Glomerular endothelial cell (primary cell): Measurements from ENCODE around the gene STEAP1. TPM values are rescaled to one million over a fixed set of nuclear protein-coding genes. Genes with fewer than 3 reads are reported as not detected.
"Not testable (repeated sequence)": the region's sequence is repeated elsewhere in the genome, so short reads cannot be mapped to it uniquely, and the experiment has no call there.

Experiments
- DNase-seq: peaks from one replicate; pipeline ENCODE4 v3.0.0-alpha.2; 2011; ENCODE audit warnings: low read depth, low spot score; ENCODE audit errors: extremely low read depth
- total RNA-seq: library from RNA; depleted of rRNA; stranded (reverse); fragments of >200 nt; gene quantifications from 2 replicates; pipeline ENCODE4 v1.2.3, GENCODE V29; 2015

Gene STEAP1
- total RNA-seq, 1 donor from 2014 or later, result 5.5 TPM

DNA sequence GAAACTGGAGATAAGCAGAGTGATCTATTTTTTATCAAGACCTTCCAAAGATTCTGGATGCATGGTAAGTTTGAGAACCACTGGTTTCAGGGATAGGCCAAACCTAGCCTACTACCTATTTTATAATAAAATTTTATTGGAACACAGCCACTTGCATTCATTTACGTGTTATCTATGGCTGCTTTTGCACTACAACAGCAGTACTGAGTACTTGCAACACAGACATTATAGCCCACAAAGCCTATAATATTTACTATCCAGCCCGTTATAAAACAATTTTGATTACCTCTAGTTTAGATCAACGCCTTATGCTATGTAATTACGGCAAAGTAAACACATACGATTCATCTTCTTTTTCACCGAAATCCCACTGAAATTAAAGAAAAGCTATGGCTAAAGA, 18.4 kb downstream of the STEAP1 start:
- no peak for DNase-seq

DNA sequence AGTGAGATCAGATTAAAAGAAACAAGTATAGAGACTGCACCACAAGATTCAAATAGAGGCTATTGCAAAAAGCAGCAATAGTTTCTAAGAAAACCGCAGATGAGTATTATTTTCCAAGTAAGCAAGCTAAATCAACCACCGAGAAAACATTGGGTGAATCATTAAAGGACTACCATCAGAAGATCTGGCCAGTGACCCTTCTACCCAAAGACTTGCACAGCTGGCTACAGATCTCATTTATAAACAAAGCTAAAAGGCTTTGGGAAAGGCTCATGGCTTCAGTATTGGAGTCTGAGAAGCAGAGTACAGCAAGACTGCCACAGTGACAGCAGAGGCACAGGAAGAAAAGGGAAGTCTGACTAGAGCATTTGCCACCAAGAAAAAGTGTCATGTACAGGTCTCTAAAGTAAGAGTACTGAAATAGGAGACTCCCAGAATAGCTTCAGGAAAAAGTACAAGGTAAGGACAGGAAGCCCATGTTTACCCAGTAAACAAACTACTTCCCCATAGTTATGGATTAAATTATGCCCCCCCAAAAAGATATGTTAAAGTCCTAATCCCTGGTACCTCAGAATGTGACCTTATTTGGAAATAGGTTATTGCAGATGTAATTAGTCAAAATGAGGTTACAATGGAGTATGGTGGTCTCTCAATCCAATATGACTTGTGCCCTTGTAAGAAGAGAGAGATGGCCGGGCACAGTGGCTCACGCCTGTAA, 19.0 kb downstream of the STEAP1 start:
- DNase-seq, result no peak

DNA sequence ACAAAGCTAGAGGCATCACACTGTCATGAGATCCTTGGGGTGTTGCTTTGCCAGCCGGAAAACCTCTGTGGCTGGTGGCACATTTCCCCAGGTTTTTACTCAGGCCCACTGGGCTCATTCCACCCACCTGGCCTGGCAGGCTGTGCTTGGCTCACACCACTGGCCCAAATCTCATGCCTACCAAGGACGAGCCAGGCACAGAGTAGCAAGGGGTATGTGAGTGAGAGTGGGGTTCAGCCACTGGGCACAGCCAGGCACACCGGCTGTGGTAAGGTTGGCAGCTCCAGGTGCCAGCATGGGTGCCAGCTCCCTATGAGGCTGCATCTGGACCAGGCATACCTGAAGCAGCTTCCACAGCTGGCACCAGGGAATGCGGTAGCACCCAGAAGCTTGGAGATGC, 21.4 kb downstream of the STEAP1 start:
- no peak for DNase-seq

DNA sequence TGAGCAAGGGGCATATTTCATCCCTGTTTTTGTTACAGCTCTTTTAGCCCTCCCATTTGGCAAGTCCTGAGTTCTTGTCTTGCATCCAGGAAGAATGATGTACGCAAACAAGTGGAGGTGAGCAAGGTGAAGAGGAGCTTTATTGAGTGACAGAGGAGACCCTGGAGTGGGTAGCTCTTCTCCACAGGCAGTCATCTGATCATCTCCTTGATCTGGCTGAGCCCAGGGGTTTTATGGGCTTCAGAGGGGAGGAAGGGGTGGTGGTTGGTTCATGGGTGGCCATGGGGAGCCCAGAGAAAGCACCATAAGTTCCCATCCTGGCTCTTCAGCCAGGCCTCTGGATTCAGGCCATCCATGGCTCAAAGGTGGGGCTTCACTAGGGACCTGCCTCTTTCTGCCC, 21.9 kb downstream of the STEAP1 start:
- DNase-seq, result no peak

DNA sequence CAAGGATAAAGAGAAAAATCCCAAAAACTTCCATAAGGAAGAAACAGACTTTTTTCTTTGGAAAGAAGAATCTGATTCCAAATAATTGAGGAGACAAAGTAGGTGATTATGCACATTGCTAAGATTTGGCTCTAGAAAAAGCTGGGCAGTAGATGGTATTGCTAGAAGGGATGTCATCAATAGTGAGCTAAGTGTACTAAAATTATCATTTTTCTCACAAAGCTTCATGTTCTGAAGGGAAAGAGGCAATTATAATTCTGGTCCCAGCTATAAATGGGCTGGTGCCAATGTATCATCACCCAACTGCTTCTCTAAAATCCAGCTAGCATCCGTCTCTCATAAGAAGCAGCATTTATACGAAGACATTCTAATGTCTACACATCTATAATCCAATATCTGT, 23.9 kb downstream of the STEAP1 start:
- no peak for DNase-seq

DNA sequence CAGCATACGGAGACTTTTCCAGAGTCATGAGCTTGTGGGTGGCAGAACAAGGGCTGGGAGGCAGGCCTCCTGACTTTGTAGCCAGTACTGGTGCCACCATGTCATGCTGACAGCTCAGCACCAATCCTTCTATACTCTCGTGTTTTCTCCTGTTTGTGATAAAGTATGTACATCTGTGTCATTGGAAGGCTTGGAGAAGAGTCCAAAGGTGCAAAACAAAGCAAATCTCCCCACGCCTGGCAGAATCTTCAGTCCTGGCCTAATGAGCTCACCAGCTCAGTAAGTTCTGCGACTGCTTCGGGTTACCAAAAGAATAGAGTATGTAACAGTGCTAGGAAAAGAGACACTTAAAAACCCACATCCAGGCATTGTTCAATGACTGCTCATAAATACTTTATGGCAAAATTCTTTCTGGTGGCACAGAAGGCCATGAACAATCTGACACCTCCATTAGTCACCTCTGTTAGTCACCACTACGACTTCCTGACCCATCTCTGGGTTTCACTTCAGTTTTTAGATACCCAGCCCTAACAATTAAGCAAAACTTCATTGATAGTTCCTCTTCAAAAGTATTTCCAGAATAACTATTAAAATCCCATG, 24.5 kb downstream of the STEAP1 start:
- no peak for DNase-seq

DNA sequence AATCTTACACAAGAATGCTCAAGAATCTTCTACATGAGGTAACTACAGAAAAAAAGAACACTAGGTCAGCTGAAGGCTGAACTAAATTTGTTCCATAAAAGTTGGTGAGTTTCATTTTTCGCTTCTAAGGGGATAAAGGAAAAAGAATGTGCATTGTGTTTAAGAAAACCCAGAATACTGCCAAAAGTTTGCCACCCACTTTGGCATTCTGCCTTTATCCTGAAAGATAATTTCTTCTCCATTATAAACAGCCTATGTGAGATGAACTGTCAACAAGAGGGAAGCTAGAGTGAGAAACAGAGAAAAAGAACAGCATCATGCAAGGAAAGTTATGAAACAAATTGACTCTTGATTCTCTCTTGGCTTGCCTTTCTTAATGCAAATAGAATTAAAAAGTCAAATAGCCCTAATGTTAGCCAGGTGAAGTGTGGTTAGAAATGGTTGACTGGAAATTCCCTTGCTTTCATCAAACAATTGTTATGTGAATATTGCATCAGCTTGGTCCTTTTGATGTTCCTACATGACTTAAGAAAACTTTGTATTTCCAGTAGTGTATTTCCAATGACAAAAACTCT, 25.8 kb downstream of the STEAP1 start:
- no peak for DNase-seq

DNA sequence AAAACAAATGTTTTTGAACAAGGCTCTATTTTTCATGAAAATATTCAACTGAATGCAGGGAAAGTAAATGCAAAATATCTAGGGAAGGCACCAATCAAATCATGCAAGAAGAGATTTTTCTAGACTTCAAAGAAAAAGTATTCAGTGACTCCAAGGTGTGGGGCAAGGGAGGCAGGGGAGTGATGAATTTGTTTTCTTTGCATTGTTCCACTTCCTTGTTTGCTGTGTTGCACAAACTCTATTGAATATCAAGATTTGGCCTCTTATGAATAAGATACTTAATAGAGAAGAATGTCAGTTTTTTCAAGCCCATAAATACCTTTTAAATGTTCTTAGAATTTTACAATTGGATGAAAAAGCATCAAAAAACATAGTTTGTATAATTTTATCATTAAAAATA, 26.4 kb downstream of the STEAP1 start:
- DNase-seq, result no peak

DNA sequence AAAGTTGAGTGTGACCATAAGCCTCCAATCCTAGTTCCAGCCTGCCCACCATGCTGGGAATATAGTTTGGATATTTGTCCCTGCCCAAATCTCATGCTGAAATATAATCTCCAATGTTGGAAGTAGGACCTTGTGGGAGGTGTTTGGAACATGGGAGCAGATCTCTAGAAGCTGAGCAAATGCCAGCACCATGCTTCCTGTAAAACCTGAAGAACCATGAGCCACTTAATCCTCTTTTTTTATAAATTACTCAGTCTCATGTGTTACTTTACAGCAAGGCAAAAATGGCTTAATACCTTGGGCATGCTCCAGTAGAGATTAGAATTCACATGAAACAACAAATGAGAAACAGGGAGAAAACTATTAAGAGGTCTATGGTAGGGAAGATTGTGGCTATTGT, 27.2 kb downstream of the STEAP1 start:
- no peak for DNase-seq

DNA sequence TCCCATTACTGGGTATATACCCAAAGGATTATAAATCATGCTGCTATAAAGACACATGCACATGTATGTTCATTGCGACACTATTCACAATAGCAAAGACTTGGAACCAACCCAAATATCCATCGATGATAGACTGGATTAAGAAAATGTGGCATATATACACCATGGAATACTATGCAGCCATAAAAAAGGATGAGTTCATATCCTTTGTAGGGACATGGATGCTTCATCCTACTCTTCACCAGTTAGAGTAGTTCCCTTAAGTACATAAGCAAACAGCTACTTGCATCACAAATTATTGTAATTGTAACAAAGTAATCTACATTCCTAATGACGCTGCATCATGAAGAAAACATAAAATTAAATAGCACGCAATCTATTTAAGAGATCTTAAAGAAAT, 32.0 kb downstream of the STEAP1 start:
- DNase-seq, result not testable (repeated sequence)

DNA sequence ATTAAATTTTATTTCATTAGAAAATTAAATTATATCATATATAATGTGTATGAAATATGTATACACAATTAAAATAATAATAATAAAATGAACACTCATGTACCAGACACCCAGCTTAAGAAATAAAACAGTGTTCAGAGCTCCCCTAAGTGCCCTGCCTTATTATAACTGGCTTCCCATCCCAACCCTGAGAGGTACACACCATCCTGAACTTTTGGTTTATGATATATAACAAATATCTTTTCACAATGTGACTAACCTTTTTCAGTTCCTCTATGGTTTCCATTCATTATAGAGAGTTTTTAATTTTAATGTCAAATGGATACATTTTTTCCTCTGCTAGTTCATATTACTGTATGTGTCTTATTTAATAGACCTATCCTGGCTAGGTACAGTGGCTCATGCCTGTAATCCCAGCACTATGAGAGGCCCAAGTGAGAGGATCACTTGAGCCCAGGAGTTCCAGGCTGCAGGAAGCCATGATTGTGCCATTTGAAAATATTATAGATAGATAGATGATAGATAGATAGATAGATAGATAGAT, 33.3 kb downstream of the STEAP1 start:
- no peak for DNase-seq

DNA sequence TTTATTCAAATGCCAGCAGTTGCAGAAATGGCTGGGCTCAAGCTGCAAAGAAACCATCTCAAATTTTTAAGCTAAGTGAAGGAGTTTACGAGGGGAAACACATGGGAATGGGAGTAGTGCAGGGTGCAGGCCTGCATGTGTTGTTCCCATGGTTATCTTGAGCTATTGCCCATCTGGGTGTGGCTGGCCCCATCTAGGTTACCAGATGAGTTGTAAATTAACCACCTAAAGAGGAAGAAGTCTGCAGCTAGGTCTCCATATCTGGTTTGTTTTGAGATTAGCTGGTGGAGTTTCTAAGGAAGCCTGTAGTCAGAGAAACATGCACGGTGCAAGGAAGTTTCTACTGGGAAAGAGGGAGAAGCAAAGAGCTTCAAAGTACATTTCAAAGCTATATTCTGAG, 34.0 kb downstream of the STEAP1 start:
- DNase-seq, result no peak

DNA sequence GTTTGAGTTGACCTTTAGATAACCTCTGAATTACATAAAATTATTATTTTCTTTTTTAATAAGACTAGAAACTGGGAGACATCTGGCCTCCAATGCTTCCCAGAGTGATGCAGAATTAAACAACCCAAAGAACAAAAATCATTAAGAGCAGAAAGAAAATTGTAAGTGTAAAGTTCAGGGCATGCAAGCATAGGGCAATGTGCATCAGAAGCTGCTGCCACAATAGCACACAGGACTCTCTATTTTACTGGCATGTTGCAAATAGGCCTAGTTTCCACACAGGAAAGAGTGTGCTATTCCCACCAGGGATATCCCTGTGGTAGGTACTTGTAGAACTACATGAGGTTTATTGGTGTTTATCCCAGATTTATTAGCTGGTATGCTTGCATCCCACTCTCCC, 36.7 kb downstream of the STEAP1 start:
- DNase-seq, result no peak

DNA sequence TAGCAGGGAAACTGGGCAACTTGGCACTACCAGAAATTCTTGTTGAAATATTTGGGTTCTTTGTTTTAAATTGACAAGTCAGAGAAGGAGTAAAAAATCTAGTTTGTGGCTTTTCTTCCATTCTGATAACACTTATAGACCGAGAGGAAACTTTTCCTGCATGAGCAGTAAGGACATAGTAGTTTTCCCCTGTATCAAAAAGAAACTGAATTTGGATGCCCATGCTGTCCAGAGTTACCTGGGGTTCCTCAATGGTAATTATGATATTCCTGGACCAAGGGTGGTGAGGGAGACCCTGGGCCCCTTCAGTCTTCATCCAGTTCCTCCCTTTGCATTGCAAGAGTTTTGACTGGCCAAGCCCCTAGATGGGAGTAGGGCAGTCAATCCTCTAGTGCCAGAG, 37.4 kb downstream of the STEAP1 start:
- DNase-seq, result no peak

DNA sequence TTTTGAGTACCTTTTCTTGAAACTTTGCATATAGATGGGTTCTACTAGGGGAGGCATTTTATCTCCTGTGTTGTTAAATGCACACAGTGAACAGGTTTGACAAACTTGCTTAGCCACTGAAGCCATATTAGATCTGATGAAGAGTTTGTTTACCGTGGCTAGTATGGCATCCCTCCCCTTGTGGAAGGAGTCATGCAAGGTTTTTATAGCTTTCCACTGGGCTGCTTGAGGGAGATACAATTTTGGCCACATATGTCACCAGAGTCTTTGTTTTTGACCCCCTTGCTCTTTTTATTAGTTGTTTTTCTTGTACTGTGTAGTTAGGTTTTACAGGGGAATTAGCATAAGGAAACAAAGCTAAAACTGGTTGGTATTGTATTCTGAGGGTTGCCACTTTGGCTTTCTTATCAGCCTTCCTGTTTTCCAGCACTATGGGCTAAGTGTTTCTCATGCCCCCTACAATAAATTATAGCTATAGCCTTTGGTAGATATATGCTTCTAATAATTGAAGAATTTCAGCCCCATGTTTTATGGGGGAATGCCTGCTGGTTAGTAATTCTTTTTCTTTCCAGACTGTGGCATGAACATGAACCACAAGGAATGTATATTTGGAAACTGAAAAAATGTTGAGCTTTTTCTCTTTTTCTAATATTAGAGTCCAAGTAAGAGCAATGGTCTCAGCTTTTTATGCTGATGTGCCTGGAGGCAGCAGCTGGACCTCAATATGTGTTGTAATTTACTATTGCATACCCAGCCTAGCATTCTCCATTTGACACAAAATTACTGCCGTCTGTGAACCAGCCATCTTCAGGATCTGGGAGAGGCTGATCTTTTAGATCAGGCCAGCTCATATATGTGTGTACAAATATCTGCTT, 38.8 kb downstream of the STEAP1 start:
- no peak for DNase-seq

DNA sequence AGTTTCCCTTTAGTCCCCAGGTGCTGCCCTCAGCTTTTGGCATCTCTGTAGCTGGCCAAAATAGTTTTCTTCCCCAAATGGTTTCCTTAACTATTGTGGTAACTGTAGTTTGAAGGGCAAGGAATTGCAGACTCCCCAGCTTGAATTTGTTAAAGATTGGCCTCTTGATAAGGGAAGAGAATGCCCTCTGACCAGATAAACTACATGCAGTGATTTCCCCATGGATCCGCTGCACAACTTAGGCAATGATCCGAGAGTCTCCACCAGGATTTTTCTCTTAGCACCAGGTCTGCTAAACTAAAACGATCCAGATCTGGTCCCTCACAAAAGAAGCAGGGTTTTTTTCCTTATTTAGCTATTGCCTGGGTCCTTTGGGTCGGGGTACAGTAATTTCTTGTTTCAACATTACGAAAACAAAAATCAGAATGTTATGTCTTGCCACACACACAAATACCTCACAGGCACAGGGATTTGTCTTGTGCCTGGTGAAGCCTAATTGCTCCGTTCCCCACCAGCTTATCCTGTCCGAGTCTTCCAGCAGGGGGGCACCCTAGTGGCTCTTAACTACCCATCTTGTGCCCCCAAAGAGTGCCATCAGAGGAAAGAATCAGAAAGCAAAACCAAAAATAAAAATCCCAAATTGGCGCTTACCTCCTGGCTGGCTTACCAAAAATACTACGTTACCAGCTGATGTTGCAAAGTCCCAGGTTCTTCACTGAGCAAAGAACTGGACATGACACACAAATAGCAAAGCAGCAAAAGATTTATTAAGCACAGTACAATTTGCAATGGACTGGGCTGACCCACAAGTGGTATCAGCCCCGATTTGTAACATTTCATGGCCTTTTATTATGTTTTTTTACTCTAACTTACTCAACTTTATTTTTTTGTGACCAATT, 40.9 kb downstream of the STEAP1 start:
- DNase-seq, result no peak

DNA sequence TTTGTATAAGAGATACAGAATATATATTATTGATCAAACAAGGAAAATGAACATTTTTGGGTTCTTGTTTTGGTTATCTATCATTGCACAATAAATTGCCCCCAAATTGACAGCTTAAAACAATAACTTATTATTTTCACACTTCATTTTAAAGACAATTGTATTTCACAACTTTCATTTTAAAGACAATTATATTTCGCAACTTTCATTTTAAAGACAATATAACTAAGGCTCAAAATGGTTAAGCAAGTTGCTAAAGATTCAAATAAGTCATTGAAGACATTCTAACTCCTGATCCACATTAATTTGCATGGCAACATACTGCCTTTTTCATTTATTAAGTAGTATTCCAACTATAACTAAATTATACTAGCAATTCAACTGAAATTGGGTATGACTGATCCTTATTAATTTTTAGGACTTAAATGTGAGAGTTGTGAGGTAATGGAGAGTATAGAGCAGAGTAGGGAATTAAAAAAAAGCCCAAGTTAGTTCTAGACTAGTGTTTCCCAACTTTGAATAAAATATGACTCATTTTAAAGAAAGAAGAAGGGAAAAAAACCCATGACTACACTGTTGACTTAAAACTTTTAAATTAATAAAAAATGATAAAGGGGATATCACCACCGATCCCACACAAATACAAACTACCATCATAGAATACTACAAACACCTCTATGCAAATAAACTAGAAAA, 47.4 kb downstream of the STEAP1 start:
- no peak for DNase-seq

DNA sequence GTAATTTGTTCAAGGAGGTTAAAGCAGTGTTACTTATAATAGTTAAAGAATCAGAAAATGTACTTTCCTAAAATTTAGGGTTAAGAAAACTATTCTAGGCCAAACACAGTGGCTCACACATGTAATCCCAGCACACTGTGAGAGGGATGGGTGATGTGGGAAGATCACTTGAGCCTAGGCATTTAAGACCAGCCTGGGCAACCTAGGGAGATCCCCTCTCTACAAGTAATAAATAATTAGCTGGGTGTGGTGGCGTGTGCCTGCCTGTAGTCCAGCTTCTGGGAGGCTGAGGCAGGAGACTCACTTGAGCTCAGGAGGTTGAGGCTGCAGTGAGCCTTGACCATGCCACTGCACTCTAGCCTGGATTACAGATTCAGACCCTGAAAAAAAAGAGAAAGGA, 53.7 kb downstream of the STEAP1 start:
- DNase-seq, result no peak

DNA sequence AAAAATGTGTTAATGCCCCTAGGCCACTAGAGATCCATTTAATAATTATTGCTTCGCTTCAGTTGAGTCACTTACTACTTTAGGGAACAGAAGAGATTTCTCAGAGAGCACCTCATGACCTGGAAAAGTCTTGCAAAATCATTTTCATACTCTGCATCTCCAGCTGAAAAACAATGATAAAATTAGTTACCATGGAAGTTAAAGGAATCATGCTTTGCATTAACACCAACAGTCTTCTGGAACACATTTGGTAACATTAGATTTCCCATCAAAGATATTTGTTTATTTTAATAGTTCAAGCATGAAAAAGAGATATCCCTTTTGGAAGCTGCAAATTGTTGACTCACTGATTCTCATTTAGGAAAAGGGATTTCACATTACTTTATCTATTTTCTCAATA, 55.5 kb downstream of the STEAP1 start:
- no peak for DNase-seq

DNA sequence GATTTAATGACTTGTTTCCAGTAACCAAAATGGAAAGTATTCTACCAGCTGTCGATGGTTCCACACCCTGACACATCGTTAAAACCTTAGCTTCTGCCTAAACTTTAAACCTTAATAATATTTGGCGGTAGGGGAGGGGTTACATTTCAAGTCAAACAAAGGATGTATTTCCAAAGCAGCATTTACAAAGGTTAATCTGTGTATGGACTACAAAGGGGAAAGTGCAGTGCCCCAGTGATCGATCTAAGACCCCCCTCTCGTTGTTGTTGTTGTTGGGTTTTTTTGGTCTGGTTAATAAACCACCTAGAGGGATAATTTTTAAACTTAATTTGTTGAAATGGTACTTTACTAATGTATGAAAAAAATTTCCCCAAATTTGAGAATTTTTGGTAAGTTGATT, 56.2 kb downstream of the STEAP1 start:
- no peak for DNase-seq
